Transverse colon (tissue), 4 donors: ENCODE data around the gene WBP1. TPM values are rescaled to one million over a fixed set of nuclear protein-coding genes. Genes with fewer than 3 reads are reported as not detected.

Experiments
- DNase-seq: peaks from one replicate; pipeline ENCODE4 v3.0.0-alpha.2; 2019
- H3K27ac ChIP-seq, 4 donors: fragments of 200-600 bp; sonication (generic); 2 replicates each; pipeline ENCODE4 v1.5.1; 2016 to 2018; ENCODE audit warnings: inconsistent platforms in 4 of 4
- H3K27me3 ChIP-seq: fragments of 200-600 bp; sonication (generic); 2 replicates; pipeline ENCODE4 v1.5.1; 2017; ENCODE audit warnings: inconsistent platforms
- H3K36me3 ChIP-seq, 4 donors: fragments of 200-600 bp; sonication (generic); 2 replicates each; pipeline ENCODE4 v1.5.1; 2017 to 2019; ENCODE audit warnings: inconsistent platforms in 4 of 4
- H3K4me1 ChIP-seq, 4 donors: fragments of 200-600 bp; sonication (generic); 2 replicates each; pipeline ENCODE4 v1.5.1; 2017 to 2020; ENCODE audit warnings: inconsistent platforms in 4 of 4
- H3K4me3 ChIP-seq, 4 donors: fragments of 200-600 bp; sonication (generic); 1 replicate in 1 of 4; 2 replicates in 3 of 4; pipeline versions ENCODE4 v1.5.1 to v1.6.1; 2017 to 2019; ENCODE audit warnings: inconsistent platforms in 4 of 4
- H3K9me3 ChIP-seq, 2 donors: fragments of 200-600 bp; sonication (generic); 2 replicates each; pipeline ENCODE4 v1.5.1; 2017 to 2019; ENCODE audit warnings: inconsistent platforms in 2 of 2
- CTCF ChIP-seq, 5 experiments: fragments of 200-600 bp in 3 of 5; fragments of 450-650 bp in 2 of 5; sonication (generic) in 3 of 5; IDR thresholded peaks; 1 replicate in 2 of 5; 2 replicates in 3 of 5; pipeline ENCODE4 v1.5.1; 2016 to 2017; ENCODE audit warnings: antibody characterized with exemption in 5 of 5, inconsistent platforms in 3 of 5, mild to moderate bottlenecking in 2 of 5, moderate library complexity in 1 of 5
- EP300 ChIP-seq: sonication (generic); formaldehyde crosslinking; IDR thresholded peaks from one replicate; pipeline ENCODE4 v1.6.1; 2017; ENCODE audit warnings: antibody characterized with exemption, low read depth
- POLR2A ChIP-seq: fragments of 450-650 bp; IDR thresholded peaks from one replicate; pipeline ENCODE4 v1.6.1; 2016; ENCODE audit warnings: antibody characterized with exemption, mild to moderate bottlenecking, moderate library complexity
- POLR2AphosphoS5 ChIP-seq, 3 donors: sonication (generic); formaldehyde crosslinking; IDR thresholded peaks; one replicate each; pipeline ENCODE4 v1.6.1; 2016; ENCODE audit warnings: antibody characterized with exemption in 3 of 3
- WGBS, 2 donors: methylation state at CpG; one replicate each; pipeline ENCODE4 v1.1.5; 2018; ENCODE audit warnings: low coverage in 1 of 2; 5-methylcytosine and 5-hydroxymethylcytosine counted together
- in situ Hi-C, 4 donors: fragments of 200-750 bp; cut with MboI; loops; one replicate each; pipeline versions ENCODE4 v1.15.0 to v1.15.1; 2017; ENCODE audit warnings: low sequenced_read_pairs in 3 of 4, low pct_ligation_motif_present in 1 of 4, low pct_unique_long_range_greater_than_20kb in 1 of 4
- intact Hi-C: fragments of 100-400 bp; cut with DNase I; formaldehyde crosslinking; loops from one replicate; pipeline ENCODE4 v1.15.1; 2023; ENCODE audit warnings: low total_unique reads
- total RNA-seq, 4 donors: library from RNA; depleted of rRNA; stranded (reverse); fragments of >200 nt; gene quantifications; one replicate each; pipeline ENCODE4 v1.1.0, GENCODE V29; 2016

The WBP1 gene
- total RNA-seq, 4 donors from 2014 or later: 59.5 to 101 (median 62.7) TPM

- Histone ChIP-seq H3K4me3 (peak overlapping the region in 1 of 4 donors; percentile 50), H3K9me3 (no peaks in the 10 kb centered on the region), H3K27ac (peak overlapping the region in 1 of 4 donors; percentile 8), H3K27me3 (peaks cover 42% of the 10 kb centered on the region), H3K4me1 (peaks cover 19 to 36% (median 32%) of the 10 kb centered on the region in 4 donors), H3K36me3 (peaks cover 0 to 10% (median 5%) of the 10 kb centered on the region in 4 donors)
- intact Hi-C loops: no loop called here
- no peak for TF ChIP-seq POLR2AphosphoS5 (IDR thresholded peaks at IDR 0.05)
- no peak for TF ChIP-seq EP300
- no peak for TF ChIP-seq POLR2A
- TF ChIP-seq CTCF (IDR thresholded peaks at IDR 0.05): no peak
- in situ Hi-C loops: loop anchor here in 2 of 4 donors (25.0 kb wide), 1 partner anchor 90 kb away; no protein-coding TSS in a partner anchor
- DNase-seq: no peak
- 40 to 79% methylated on average over 3 to 19 of the region's 19 CpGs for WGBS, 2 donors
These were observed 38.9 kb downstream of the WBP1 start for GRCh38 chr2:74496997-74497776.

- no peaks in the 10 kb centered on the region for H3K9me3 ChIP-seq
- H3K4me1 ChIP-seq: peaks cover 19 to 38% (median 32%) of the 10 kb centered on the region in 4 donors
- peak overlapping the region in 1 of 4 donors; percentile 8 for H3K27ac ChIP-seq
- H3K27me3 ChIP-seq: peaks cover 42% of the 10 kb centered on the region
- in situ Hi-C loops: loop anchor here in 2 of 4 donors (25.0 kb wide), 1 partner anchor 89 kb away; no protein-coding TSS in a partner anchor
- peak; percentile 36 for DNase-seq
- TF ChIP-seq EP300 (no peak), POLR2AphosphoS5 (IDR thresholded peaks at IDR 0.05) (peak in 2 of 3 donors; percentile 44 to 66), CTCF (IDR thresholded peaks at IDR 0.05) (no peak), POLR2A (peak; percentile 36)
- WGBS, 2 donors: 0 to 8% methylated on average over 1 to 32 of the region's 61 CpGs
- intact Hi-C loops: no loop called here
- H3K36me3 ChIP-seq: peaks cover 0 to 5% (median 1%) of the 10 kb centered on the region in 4 donors
- H3K4me3 ChIP-seq: peak overlapping the region in 3 of 4 donors; percentile 11 to 50 (median 40)
These were observed 39.7 kb downstream of the WBP1 start for GRCh38 chr2:74497777-74498499.

- H3K36me3 ChIP-seq: no peaks in the 10 kb centered on the region
- no peaks in the 10 kb centered on the region for H3K9me3 ChIP-seq
- no peak overlapping the region for H3K27ac ChIP-seq
- intact Hi-C loops (no loop called here), in situ Hi-C loops (loop anchor here in 2 of 4 donors (25.0 kb wide), 1 partner anchor 89 kb away; no protein-coding TSS in a partner anchor)
- H3K4me1 ChIP-seq: peaks cover 19 to 43% (median 37%) of the 10 kb centered on the region in 4 donors
- no peak for TF ChIP-seq EP300
- no peak for TF ChIP-seq POLR2A
- TF ChIP-seq CTCF (IDR thresholded peaks at IDR 0.05): no peak
- no peak for TF ChIP-seq POLR2AphosphoS5 (IDR thresholded peaks at IDR 0.05)
- peak overlapping the region in 3 of 4 donors; percentile 11 to 50 (median 40) for H3K4me3 ChIP-seq
- peaks cover 42% of the 10 kb centered on the region for H3K27me3 ChIP-seq
- peak; percentile 33 for DNase-seq
- 2 to 10% methylated on average over 4 to 41 of the region's 41 CpGs for WGBS, 2 donors
These were observed 40.4 kb downstream of the WBP1 start for GRCh38 chr2:74498500-74499266.
